ENCODE results near the gene SPATS2L. TPM values are rescaled to one million over a fixed set of nuclear protein-coding genes. Genes with fewer than 3 reads are reported as not detected.

The SPATS2L gene
- total RNA-seq, 4 donors from 2014 or later: 33.4 to 236 (median 159) TPM

- 34 to 55% methylated on average over 2 of the region's 2 CpGs for WGBS, 2 donors (ENCODE audit: low coverage in 1 of 2)
- intact Hi-C loops (cut with DNase I; ENCODE audit: low total_unique reads): no loop called here
Measured at GRCh38 chr2:200264631-200265030, 41.9 kb upstream of the SPATS2L start.

GRCh38 chr2:200266406-200266805 is 40.1 kb upstream of the SPATS2L start:
- 86 to 95% methylated on average over 4 to 5 of the region's 5 CpGs for WGBS, 2 donors (ENCODE audit: low coverage in 1 of 2)
- Histone ChIP-seq H3K27me3 (no peaks in the 10 kb centered on the region), H3K4me3 (no peak overlapping the region), H3K9me3 (no peaks in the 10 kb centered on the region), H3K4me1 (no peaks in the 10 kb centered on the region), H3K36me3 (no peaks in the 10 kb centered on the region), H3K27ac (no peak overlapping the region)
- no peak for DNase-seq
- intact Hi-C loops (cut with DNase I; ENCODE audit: low total_unique reads) (no loop called here), in situ Hi-C loops (cut with MboI; ENCODE audit: low pct_ligation_motif_present in 1 of 4, low pct_unique_long_range_greater_than_20kb in 1 of 4, low sequenced_read_pairs in 3 of 4) (no loop called here)
- TF ChIP-seq CTCF (IDR thresholded peaks at IDR 0.05): no peak
- TF ChIP-seq EP300 (IDR thresholded peaks at IDR 0.05; ENCODE audit: low read depth): no peak
- TF ChIP-seq POLR2A (IDR thresholded peaks at IDR 0.05): no peak
- TF ChIP-seq POLR2AphosphoS5 (IDR thresholded peaks at IDR 0.05): no peak

More at GRCh38 chr2:200264631-200265030, 41.9 kb upstream of the SPATS2L start:
- in situ Hi-C loops (cut with MboI; ENCODE audit: low pct_ligation_motif_present in 1 of 4, low pct_unique_long_range_greater_than_20kb in 1 of 4, low sequenced_read_pairs in 3 of 4): no loop called here
- Histone ChIP-seq H3K4me1 (no peaks in the 10 kb centered on the region), H3K36me3 (no peaks in the 10 kb centered on the region), H3K4me3 (no peak overlapping the region), H3K27me3 (no peaks in the 10 kb centered on the region), H3K9me3 (no peaks in the 10 kb centered on the region), H3K27ac (no peak overlapping the region)
- no peak for DNase-seq
- TF ChIP-seq CTCF (IDR thresholded peaks at IDR 0.05) (no peak), POLR2AphosphoS5 (IDR thresholded peaks at IDR 0.05) (no peak), POLR2A (IDR thresholded peaks at IDR 0.05) (no peak), EP300 (IDR thresholded peaks at IDR 0.05; ENCODE audit: low read depth) (no peak)

GRCh38 chr2:200267350-200267749 is 39.1 kb upstream of the SPATS2L start:
- no peaks in the 10 kb centered on the region for H3K4me1 ChIP-seq
- H3K4me3 ChIP-seq: no peak overlapping the region
- H3K27ac ChIP-seq: no peak overlapping the region
- 97% methylated on average over 2 of the region's 2 CpGs; no CpG with 5 or more reads in 1 of the 2 donors for WGBS, 2 donors (ENCODE audit: low coverage in 1 of 2)
- H3K27me3 ChIP-seq: no peaks in the 10 kb centered on the region
- intact Hi-C loops (cut with DNase I; ENCODE audit: low total_unique reads) (no loop called here), in situ Hi-C loops (cut with MboI; ENCODE audit: low pct_ligation_motif_present in 1 of 4, low pct_unique_long_range_greater_than_20kb in 1 of 4, low sequenced_read_pairs in 3 of 4) (no loop called here)
- H3K36me3 ChIP-seq: no peaks in the 10 kb centered on the region
- DNase-seq: no peak
- H3K9me3 ChIP-seq: no peaks in the 10 kb centered on the region
- TF ChIP-seq CTCF (IDR thresholded peaks at IDR 0.05): no peak
- TF ChIP-seq POLR2A (IDR thresholded peaks at IDR 0.05): no peak
- no peak for TF ChIP-seq EP300 (IDR thresholded peaks at IDR 0.05; ENCODE audit: low read depth)

GRCh38 chr2:200270732-200271131 is 35.8 kb upstream of the SPATS2L start:
- TF ChIP-seq POLR2AphosphoS5 (IDR thresholded peaks at IDR 0.05) (no peak), CTCF (IDR thresholded peaks at IDR 0.05) (no peak), POLR2A (IDR thresholded peaks at IDR 0.05) (no peak), EP300 (IDR thresholded peaks at IDR 0.05; ENCODE audit: low read depth) (no peak)
- Histone ChIP-seq H3K4me3 (no peak overlapping the region), H3K27ac (no peak overlapping the region), H3K36me3 (no peaks in the 10 kb centered on the region), H3K27me3 (no peaks in the 10 kb centered on the region), H3K9me3 (no peaks in the 10 kb centered on the region), H3K4me1 (no peaks in the 10 kb centered on the region)
- no peak for DNase-seq
- in situ Hi-C loops (cut with MboI; ENCODE audit: low pct_ligation_motif_present in 1 of 4, low pct_unique_long_range_greater_than_20kb in 1 of 4, low sequenced_read_pairs in 3 of 4): no loop called here
- intact Hi-C loops (cut with DNase I; ENCODE audit: low total_unique reads): no loop called here
- WGBS, 2 donors (ENCODE audit: low coverage in 1 of 2): 50 to 62% methylated on average over 1 of the region's 1 CpG
